B cell (primary cell): ENCODE measurements around the gene MFSD12. TPM values are rescaled to one million over a fixed set of nuclear protein-coding genes. Genes with fewer than 3 reads are reported as not detected.

ENCODE experiments used
- ATAC-seq: fragments of 200-7000 bp; cut with Tn5 transposase; one replicate; pipeline ENCODE4 v1.10.0; 2021; ENCODE audit warnings: low read depth, mild to moderate bottlenecking, moderate number of reproducible peaks, moderate library complexity
- CTCF ChIA-PET: fragments of 350-600 bp; sonication (Branson Sonifier 250); formaldehyde crosslinking; loops from one replicate; lab custom pipeline; 2021; ENCODE audit warnings: antibody characterized with exemption, inconsistent platforms; lab: Charles Lee
- POLR2A ChIA-PET: fragments of 350-600 bp; sonication (Branson Sonifier 250); formaldehyde crosslinking; loops from one replicate; lab custom pipeline; 2021; ENCODE audit warnings: antibody characterized with exemption; lab: Charles Lee
- DNase-seq: peaks from one replicate; pipeline ENCODE4 v3.0.0; 2013
- H2AFZ ChIP-seq: 2 replicates; pipeline ENCODE4 v1.6.1; 2012; ENCODE audit warnings: mild to moderate bottlenecking, low read depth, low read length; ENCODE audit not compliant: insufficient read depth, poor library complexity, severe bottlenecking
- H3K27ac ChIP-seq, 2 donors: 1 replicate in 1 of 2; 2 replicates in 1 of 2; pipeline ENCODE4 v1.5.1; 2012 to 2013; ENCODE audit warnings: low read length in 2 of 2, mild to moderate bottlenecking in 2 of 2, moderate library complexity in 1 of 2
- H3K27me3 ChIP-seq, 4 experiments: fragments of 200-600 bp in 1 of 4; sonication (generic) in 1 of 4; replicated peaks in 1 of 4; 1 replicate in 2 of 4; 2 replicates in 2 of 4; pipeline versions ENCODE4 v1.6.1 to v1.7.0; 2013 to 2016; ENCODE audit warnings: low read length in 3 of 4, mild to moderate bottlenecking in 2 of 4, mixed read lengths in 1 of 4, moderate library complexity in 1 of 4; ENCODE audit not compliant: insufficient read depth in 4 of 4, control insufficient read depth in 3 of 4; ENCODE audit errors: control extremely low read depth in 1 of 4
- H3K36me3 ChIP-seq, 2 experiments: replicated peaks in 1 of 2; 1 replicate in 1 of 2; 2 replicates in 1 of 2; pipeline versions ENCODE4 v1.6.1 to v1.7.1; 2013; ENCODE audit warnings: low read length in 1 of 2; ENCODE audit not compliant: insufficient read depth in 2 of 2, control insufficient read depth in 1 of 2; ENCODE audit errors: control extremely low read depth in 1 of 2, extremely low read depth in 1 of 2
- H3K4me1 ChIP-seq, 2 donors: fragments of 200-600 bp in 1 of 2; sonication (generic) in 1 of 2; 1 replicate in 1 of 2; 2 replicates in 1 of 2; pipeline versions ENCODE4 v1.5.1 to v1.6.1; 2013 to 2017; ENCODE audit warnings: low read length in 2 of 2; ENCODE audit not compliant: control insufficient read depth in 2 of 2, insufficient read depth in 2 of 2
- H3K4me2 ChIP-seq: replicated peaks from 2 replicates; pipeline ENCODE3; 2012; ENCODE audit warnings: mild to moderate bottlenecking, low read depth, low read length; ENCODE audit not compliant: poor library complexity, severe bottlenecking
- H3K4me3 ChIP-seq, 5 experiments: fragments of 200-600 bp in 1 of 5; sonication (generic) in 1 of 5; 1 replicate in 3 of 5; 2 replicates in 2 of 5; pipeline versions ENCODE4 v1.5.1 to v1.7.0; 2011 to 2016; ENCODE audit warnings: low read length in 4 of 5, mild to moderate bottlenecking in 4 of 5, low read depth in 2 of 5, control low read depth in 1 of 5, moderate library complexity in 1 of 5; ENCODE audit not compliant: insufficient read depth in 1 of 5; ENCODE audit errors: control extremely low read depth in 1 of 5, extremely low read depth in 1 of 5
- H3K79me2 ChIP-seq: fragments of 200-600 bp; sonication (generic); one replicate; pipeline ENCODE4 v1.6.0; 2016; ENCODE audit warnings: low read length; ENCODE audit not compliant: control insufficient read depth, insufficient read depth
- H3K9ac ChIP-seq: fragments of 200-600 bp; sonication (generic); 2 replicates; pipeline ENCODE4 v1.6.1; 2017; ENCODE audit warnings: mild to moderate bottlenecking, low read length, moderate library complexity
- H3K9me3 ChIP-seq, 3 donors: one replicate each; pipeline versions ENCODE4 v1.6.1 to v1.7.1; 2013; ENCODE audit warnings: low read length in 2 of 3; ENCODE audit not compliant: control insufficient read depth in 2 of 3, insufficient read depth in 1 of 3; ENCODE audit errors: control extremely low read depth in 1 of 3
- H4K20me1 ChIP-seq: 2 replicates; pipeline ENCODE4 v1.6.0; 2012; ENCODE audit warnings: mild to moderate bottlenecking, low read length; ENCODE audit not compliant: insufficient read depth, control insufficient read depth, poor library complexity, severe bottlenecking
- H3K27ac Mint-ChIP-seq: one replicate; pipeline ENCODE4 v1.8.0; 2021; ENCODE audit warnings: mixed read lengths
- H3K27me3 Mint-ChIP-seq: one replicate; pipeline ENCODE4 v1.8.0; 2021; ENCODE audit warnings: mixed read lengths
- H3K4me1 Mint-ChIP-seq: one replicate; pipeline ENCODE4 v1.8.0; 2021; ENCODE audit warnings: mixed read lengths
- H3K4me3 Mint-ChIP-seq: one replicate; pipeline ENCODE4 v1.8.0; 2021; ENCODE audit warnings: mixed read lengths
- H3K9me3 Mint-ChIP-seq: one replicate; pipeline ENCODE4 v1.8.0; 2022; ENCODE audit warnings: mixed read lengths; ENCODE audit not compliant: insufficient read depth
- CTCF ChIP-seq: fragments of 200-600 bp; IDR thresholded peaks from one replicate; pipeline ENCODE4 v1.8.0; 2022; ENCODE audit warnings: antibody characterized with exemption, mild to moderate bottlenecking
- EZH2 ChIP-seq: IDR thresholded peaks from 2 replicates; pipeline ENCODE4 v1.6.1; 2012; ENCODE audit warnings: borderline replicate concordance, low read depth, mild to moderate bottlenecking, moderate library complexity, low read length; ENCODE audit not compliant: insufficient read depth, poor library complexity, severe bottlenecking
- WGBS: methylation state at CpG from one replicate; pipeline ENCODE4 v1.1.5; 2013; ENCODE audit warnings: missing lambda C conversion rate; ENCODE audit not compliant: insufficient coverage; 5-methylcytosine and 5-hydroxymethylcytosine counted together
- intact Hi-C: fragments of 100-400 bp; cut with micrococcal nuclease; formaldehyde crosslinking; loops from one replicate; pipeline ENCODE4 v1.10.0; 2022
- polyA plus RNA-seq: library from polyadenylated mRNA; depleted of rRNA; stranded (reverse); fragments of >200 nt; gene quantifications from 2 replicates; pipeline ENCODE4 v1.2.3, GENCODE V29; 2012
- total RNA-seq, 2 donors: library from RNA; stranded (reverse); fragments of 120-200 nt in 1 of 2; gene quantifications; 1 replicate in 1 of 2; 2 replicates in 1 of 2; pipeline versions ENCODE4 v1.2.3 to v1.2.4, GENCODE V29; 2013 to 2022

Gene MFSD12
- total and polyA plus RNA-seq, 2 donors (not counting 1 experiment from before 2014, with no cell fraction given) = 100 to 154 TPM

- no peak overlapping the region for H3K4me3 ChIP-seq
- no peak overlapping the region for H3K27ac Mint-ChIP-seq
- ChIA-PET POLR2A (no interaction called here), CTCF (no interaction called here)
- H3K79me2 ChIP-seq = peaks cover 12% of the 10 kb centered on the region
- intact Hi-C loops = no loop called here
- no peaks in the 10 kb centered on the region for H3K27me3 Mint-ChIP-seq
- H3K4me3 Mint-ChIP-seq = no peak overlapping the region
- H2AFZ ChIP-seq = no peak overlapping the region
- no peaks in the 10 kb centered on the region for H3K4me1 Mint-ChIP-seq
- no peaks in the 10 kb centered on the region for H3K9me3 Mint-ChIP-seq
- no peak overlapping the region for H3K9ac ChIP-seq
- ATAC-seq (no peak), DNase-seq (no peak)
- WGBS = 98% methylated on average over 33 of the region's 33 CpGs
- no peak overlapping the region for H3K27ac ChIP-seq
- no peak overlapping the region for H3K4me2 ChIP-seq
- peaks cover 0 to 54% of the 10 kb centered on the region in 2 experiments for H3K36me3 ChIP-seq
- no peaks in the 10 kb centered on the region for H3K9me3 ChIP-seq
- TF ChIP-seq CTCF (no peak), EZH2 (no peak)
- H4K20me1 ChIP-seq = peaks cover 30% of the 10 kb centered on the region
- H3K27me3 ChIP-seq = no peaks in the 10 kb centered on the region
- H3K4me1 ChIP-seq = no peaks in the 10 kb centered on the region
These were observed 25.1 kb downstream of the MFSD12 start for GRCh38 chr19:3532154-3532786.

GRCh38 chr19:3531716-3532115 is 25.7 kb downstream of the MFSD12 start:
- no peak for TF ChIP-seq EZH2
- no peak for TF ChIP-seq CTCF
- ChIA-PET CTCF (no interaction called here), POLR2A (no interaction called here)
- H3K4me1 ChIP-seq = no peaks in the 10 kb centered on the region
- WGBS = 98% methylated on average over 29 of the region's 29 CpGs
- no peak overlapping the region for H3K4me3 ChIP-seq
- no peak overlapping the region for H3K27ac ChIP-seq
- intact Hi-C loops = no loop called here
- DNase-seq (no peak), ATAC-seq (no peak)
- H3K27ac Mint-ChIP-seq = no peak overlapping the region
- H3K27me3 ChIP-seq = no peaks in the 10 kb centered on the region
- no peaks in the 10 kb centered on the region for H3K4me1 Mint-ChIP-seq
- H3K36me3 ChIP-seq = peaks cover 0 to 60% of the 10 kb centered on the region in 2 experiments
- no peak overlapping the region for H3K4me2 ChIP-seq
- no peaks in the 10 kb centered on the region for H3K9me3 ChIP-seq
- H3K4me3 Mint-ChIP-seq = no peak overlapping the region
- no peak overlapping the region for H2AFZ ChIP-seq
- H4K20me1 ChIP-seq = peaks cover 35% of the 10 kb centered on the region
- H3K27me3 Mint-ChIP-seq = no peaks in the 10 kb centered on the region
- H3K79me2 ChIP-seq = peaks cover 15% of the 10 kb centered on the region
- H3K9ac ChIP-seq = no peak overlapping the region
- no peaks in the 10 kb centered on the region for H3K9me3 Mint-ChIP-seq
